ENCODE measurements around the gene PLEKHM3.
"Not testable (repeated sequence)": the region's sequence is repeated elsewhere in the genome, so short reads cannot be mapped to it uniquely, and the experiment has no call there.

Gene PLEKHM3

DNA sequence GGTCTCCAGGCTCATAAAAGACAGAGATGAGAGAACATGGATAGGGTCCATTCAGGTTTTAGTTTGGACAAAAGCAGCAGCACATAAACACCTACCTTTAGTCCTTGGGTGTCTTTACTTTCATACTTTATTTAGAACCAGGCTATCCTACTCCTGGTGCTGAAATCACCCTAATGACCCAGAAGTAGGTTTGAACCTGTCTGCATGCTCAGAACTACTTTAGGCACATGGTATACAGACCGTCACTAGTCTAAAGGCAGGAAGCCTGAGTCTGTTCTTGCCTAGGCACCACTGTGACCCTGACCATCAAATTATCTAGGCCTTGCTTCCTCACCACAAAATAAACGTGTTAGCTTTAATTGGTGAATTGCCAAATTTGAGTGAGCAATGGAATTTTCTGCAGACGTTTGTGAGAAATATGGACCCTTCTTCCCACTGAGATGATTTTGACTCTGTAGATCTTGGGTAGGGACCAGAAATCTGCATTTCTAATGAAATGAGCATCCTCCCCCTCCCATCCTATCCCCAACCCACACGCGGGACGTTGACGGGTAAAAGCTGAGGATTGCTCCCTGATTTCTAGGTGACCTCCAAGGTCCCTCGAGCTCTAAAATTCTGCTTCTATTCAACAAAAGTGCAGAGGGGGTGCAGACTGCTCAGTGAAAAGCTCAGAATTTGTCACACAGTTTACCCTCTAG, 75.1 kb downstream of the PLEKHM3 start:
- DNase-seq = no peak

DNA sequence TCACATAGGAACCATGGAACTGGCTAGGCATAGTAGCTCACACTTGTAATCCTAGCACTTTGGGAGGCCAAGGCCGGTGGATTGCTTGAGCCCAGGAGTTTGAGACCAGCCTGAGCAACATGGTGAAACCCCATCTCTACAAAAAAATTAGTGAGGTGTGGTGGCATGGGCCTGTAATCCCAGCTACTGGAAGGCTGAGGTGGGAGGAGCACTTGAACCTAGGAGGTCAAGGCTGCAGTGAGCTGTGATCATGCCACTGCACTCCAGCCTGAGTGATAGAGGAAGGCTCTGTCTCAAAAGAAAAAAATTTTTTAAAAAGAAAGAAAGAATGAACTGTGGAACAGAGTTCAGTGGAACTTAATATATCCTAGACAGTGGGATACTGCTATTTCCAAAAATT, 76.1 kb downstream of the PLEKHM3 start:
- not testable (repeated sequence) for DNase-seq

DNA sequence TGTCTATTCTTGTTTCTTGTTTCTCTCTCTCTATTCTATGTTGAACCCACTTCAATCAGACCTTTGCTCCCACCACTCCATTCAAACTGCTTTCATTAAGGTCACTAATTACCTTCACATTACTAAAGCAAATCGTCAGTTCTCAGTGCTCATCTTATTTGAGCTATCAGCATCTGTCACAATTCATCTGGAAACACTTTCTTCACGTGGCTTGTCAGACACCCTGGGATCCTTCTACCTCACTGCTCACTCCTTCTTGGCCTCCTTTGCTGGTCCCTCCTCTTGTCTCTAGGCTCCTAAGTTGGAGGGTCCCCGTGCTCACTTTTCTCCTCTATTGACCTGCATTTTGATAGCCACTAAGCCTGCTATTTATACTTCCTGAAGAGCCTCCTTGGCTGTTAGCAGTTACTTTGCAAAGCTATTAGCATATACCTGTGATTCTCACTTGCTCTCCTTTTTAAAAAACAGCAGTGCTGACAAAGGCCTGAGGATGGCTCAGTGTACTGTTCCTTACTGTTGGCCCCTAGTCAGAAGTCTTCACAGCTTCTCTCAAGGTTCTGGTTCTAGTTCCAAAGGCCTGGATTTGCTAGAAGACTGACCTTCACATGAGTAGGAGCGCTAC, 80.2 kb downstream of the PLEKHM3 start:
- no peak for DNase-seq

DNA sequence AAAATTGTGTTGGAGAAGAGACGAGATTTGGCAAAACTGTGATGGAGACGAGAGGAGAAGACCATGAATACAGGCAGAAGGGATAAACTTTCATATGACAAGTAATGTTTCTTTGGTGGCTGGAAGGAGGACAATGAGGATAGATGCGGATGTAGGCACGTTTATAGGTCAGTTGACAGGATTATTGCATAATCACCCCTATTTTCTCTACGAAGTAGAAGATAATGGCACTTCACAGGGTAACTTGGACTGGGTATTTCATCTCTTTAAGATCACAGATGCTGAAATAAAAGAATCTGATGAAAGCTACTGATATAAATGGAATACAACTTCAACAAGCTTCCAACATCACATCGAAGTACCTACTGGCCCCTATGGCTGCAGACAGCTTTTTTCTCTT, 81.0 kb downstream of the PLEKHM3 start:
- DNase-seq = no peak

DNA sequence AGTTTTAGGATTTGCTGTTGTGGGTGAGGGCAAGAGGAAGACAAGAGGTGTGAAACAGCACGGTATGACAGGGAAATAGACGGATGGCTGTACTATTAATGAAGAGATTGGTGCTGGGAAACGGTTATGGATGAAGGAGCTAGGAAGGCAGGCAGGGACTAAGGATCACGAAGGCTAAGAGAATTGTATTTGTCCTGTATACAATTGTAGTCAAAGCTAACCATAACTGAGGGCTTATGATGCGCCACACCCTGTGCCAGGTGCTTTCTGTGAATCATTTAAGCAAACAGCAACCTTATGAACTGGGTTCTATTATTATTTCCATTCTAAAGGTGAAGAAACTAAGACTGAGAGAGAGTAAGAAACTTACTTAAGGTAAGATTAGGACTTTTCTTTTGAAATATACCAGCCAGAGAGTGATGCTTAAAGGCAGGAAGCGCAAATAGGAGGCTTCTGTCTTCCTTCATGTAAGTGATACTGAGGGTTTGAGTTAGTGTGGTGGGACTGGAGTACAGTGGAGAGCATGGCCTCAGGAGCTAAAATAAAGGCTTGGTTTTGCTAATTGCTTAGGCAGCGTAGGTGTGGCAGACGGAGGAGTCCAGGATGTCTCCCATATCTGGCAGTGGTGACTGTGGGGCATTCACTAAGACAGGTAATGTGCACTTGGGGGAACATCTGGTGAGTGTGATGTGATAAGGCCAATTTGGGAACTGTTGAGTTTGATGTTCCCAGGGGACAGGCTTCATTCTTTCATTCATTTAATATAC, 85.8 kb downstream of the PLEKHM3 start:
- DNase-seq = no peak

- DNase-seq = no peak
Measured at GRCh38 chr2:207938886-207939285, 86.4 kb downstream of the PLEKHM3 start.

GRCh38 chr2:207938415-207938814, 86.9 kb downstream of the PLEKHM3 start:
- no peak for DNase-seq

DNA sequence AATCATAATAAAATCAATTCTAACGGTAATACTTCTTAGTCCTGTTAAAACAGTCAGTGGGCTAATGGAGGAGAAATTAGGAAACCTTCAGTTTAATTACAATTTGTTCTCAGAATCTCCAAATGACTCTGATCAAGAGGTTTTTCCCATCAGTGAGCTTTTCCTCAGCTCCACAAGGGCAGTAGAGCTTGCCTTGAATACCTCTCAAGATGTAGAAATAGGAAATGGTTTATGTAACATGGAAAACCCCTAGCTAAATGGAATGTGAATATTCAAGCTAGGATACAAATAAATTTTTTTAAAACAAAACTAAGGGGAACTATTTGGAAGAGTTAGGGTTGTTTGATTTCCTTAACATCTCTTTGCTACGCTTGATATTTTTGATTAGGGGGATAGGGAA, 87.5 kb downstream of the PLEKHM3 start:
- DNase-seq = no peak

DNA sequence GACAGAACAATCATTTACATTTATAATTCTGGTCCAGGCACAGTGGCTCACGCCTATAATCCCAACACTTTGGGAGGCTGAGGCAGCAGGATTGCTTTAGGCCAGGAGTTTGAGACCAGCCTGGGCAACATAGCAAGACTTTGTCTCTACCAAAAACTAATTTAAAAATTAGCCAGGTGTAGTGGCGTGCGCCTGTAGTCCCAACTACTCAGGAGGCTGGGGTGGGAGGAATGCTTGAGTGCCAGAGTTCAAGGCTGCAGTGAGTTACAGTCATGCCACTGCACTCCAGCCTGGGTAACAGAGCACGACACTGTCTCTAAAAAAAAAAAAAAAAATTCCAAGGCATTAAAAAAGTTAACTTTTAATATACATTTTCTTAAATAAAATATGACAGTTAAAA, 88.1 kb downstream of the PLEKHM3 start:
- no peak for DNase-seq

GRCh38 chr2:207936380-207936779, 88.9 kb downstream of the PLEKHM3 start:
- DNase-seq = no peak

- DNase-seq = no peak
Measured at GRCh38 chr2:207935991-207936370, 89.3 kb downstream of the PLEKHM3 start.

DNA sequence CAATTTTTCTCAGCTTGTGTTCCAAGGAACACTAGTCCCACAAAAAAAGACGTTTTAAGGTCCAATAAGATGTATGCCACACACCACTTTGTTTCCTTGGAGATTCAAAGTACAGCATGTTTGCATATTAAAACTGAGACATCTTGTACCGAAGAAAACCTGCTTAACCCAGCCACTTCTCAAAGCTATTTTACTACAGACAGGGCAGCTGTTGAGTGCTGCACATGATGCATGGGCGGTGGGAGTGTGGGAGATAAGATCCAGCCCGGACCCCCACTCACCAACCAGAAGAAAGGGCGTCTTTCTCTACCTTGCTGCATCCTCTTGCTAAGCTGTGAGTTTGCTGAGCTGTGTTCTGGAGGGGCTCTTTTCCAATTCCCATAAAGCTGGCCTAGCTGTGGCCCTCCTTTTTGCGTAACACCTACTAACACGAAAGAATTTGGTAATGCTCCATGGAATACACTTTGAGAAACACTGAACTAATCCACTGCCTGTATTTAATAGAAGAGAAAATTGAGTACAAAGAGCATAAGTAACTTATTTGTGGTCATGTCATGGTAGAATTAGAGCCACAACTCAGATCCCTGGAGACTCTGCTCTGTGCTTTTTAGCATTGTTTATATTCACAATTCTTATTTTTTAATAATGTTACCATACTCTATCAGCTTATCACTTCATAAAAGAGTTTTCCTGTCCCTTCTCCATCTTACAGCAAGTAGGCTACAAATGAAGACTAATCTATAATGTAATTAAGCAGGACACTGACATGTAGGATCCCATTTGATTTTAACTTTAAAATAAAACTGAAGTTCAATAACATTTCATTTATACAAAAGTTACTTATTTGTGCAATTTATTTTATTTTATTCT, 90.0 kb downstream of the PLEKHM3 start:
- DNase-seq = no peak

GRCh38 chr2:207934720-207935119, 90.6 kb downstream of the PLEKHM3 start:
- no peak for DNase-seq

GRCh38 chr2:207933396-207934065, 91.8 kb downstream of the PLEKHM3 start:
- DNase-seq = no peak

GRCh38 chr2:207932106-207932505, 93.2 kb downstream of the PLEKHM3 start:
- DNase-seq = no peak

- no peak for DNase-seq
Measured at GRCh38 chr2:207930747-207931146, 94.6 kb downstream of the PLEKHM3 start.

DNA sequence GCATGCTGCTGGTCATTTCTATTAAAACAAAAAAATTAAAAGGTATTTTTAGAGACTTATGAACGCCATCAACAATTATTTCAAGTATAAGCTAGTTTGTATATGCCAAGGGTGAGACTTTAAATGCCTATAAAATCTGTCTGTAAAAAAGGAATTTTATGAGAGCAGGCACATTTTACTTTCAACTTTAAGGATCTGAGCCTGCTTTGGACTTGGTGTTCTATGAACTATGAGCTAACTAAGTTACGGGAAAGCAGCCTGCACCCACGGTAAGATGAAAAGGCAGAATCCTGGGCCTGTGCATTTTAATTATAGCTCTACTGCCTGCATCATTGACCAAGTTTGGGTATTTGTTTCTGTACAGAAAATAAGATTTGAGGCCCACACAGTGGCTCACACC, 95.4 kb downstream of the PLEKHM3 start:
- DNase-seq = no peak

DNA sequence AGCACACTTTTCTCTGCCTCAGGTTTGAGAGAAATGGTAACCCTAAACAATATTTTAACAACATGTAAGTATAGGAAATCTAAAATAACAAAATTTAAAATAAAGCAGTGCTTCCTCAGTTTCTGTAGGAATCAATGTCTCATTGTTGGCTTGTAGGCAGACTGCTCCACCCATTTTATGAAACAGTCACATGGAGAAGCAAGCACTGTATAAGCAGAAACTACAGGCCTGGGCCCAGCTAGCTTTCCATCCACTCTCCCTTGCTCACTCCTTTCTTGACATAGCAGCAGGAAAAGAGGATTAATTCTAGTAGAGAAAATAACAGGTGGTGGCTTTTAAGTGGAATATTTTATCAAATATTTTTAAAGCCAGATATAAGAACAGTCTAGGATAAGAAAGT, 97.2 kb downstream of the PLEKHM3 start:
- DNase-seq = no peak

GRCh38 chr2:207926989-207927300, 98.4 kb downstream of the PLEKHM3 start:
- DNase-seq = no peak

GRCh38 chr2:207926133-207926988, 99.0 kb downstream of the PLEKHM3 start:
- no peak for DNase-seq

- DNase-seq = no peak
Measured at GRCh38 chr2:207925601-207926000, 99.7 kb downstream of the PLEKHM3 start.

DNA sequence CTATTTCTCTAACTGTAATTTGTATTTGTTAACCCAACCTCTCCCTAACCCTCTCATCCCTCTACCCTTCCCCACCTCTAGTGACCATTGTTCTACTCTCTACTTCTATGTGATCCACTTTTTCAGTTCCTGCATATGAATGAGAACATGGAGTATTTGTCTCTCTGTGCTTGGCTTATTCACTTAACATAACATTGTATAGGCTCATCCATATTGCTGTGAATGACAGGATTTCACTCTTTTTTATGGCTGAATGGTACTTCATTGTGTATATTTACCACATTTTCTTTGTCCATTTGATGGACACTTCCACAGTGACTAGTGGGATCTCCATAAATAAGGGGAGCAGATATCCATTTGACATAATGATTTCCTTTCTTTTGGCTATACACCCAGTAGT, 103.7 kb downstream of the PLEKHM3 start:
- DNase-seq = no peak
